ENCODE results near the gene SHISA9.

SHISA9 gene

DNA sequence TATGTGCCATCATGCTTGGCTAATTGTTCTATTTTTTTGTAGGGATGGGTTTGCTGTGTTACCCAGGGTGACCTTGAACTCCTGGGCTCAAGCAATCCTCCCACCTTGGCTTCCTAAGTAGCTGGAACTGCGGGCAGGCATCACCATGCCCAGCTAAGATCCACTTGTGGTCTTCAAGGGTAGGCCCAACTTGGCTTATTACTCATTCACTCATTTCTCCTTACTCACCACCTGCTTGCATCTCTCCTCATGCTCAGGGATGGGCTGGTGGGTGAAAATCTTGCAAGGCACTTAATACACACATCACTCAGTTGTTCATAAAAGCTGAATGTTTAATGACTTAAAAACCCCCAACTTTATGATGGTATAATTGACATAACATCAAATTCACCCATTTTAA, 207.8 kb downstream of the SHISA9 start:
- 90% methylated on average over 1 of the region's 1 CpG for WGBS
- H3K9me3 ChIP-seq (ENCODE audit: control insufficient read depth, low read length): peaks cover 4% of the 10 kb centered on the region

DNA sequence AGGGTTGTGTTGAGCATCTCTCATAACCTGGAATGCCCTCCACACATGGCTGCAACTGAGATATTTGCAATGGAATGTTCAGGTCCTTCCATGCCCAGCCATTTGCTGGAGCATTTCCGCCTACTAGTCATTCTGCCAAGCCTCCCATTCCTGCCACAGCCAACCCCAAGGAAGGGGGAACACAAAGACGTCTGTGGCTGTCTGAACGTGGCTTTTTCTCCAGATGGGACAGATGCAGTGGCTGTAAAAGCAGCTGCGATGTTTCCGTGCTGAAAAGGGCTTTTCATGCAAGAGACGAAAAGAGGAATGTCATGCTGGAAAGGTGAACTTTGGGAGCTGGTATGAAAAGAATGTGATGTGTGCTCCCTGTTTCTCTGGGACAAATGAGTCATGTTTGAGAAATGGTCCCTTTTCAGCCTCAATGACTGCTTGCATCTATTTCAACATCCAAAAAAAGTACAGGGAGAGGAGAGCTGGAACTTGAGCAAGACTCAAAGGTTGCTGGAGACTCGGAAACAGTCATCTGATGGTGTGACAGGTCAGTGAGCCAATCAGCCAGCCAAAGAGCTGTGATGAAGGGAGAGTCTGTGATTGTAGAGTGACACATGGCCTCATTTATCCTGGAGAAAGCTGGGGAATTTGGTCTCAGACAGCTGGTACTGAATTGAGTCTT, 208.9 kb downstream of the SHISA9 start:
- Histone ChIP-seq H3K18ac (ENCODE audit: low read depth in 1 of 2, low read length in 2 of 2) (no peak overlapping the region), H3K79me1 (replicated peaks; ENCODE audit: low read length, poor library complexity, severe bottlenecking) (no peaks in the 10 kb centered on the region), H3K4me3 (ENCODE audit: insufficient read depth in 1 of 2, low read depth in 1 of 2, low read length in 2 of 2) (no peak overlapping the region), H2BK15ac (ENCODE audit: low read depth, poor library complexity, severe bottlenecking) (no peak overlapping the region), H3K9ac (ENCODE audit: low read length) (no peak overlapping the region), H3K36me3 (ENCODE audit: control insufficient read depth in 1 of 2, insufficient read depth in 2 of 2, low read depth in 1 of 2, low read length in 2 of 2) (no peaks in the 10 kb centered on the region), H3K4me2 (ENCODE audit: low read length, poor library complexity, severe bottlenecking) (peak overlapping the region; percentile 32), H2BK12ac (ENCODE audit: low read length in 2 of 2) (no peak overlapping the region), H2AK5ac (ENCODE audit: low read length, severe bottlenecking) (no peak overlapping the region), H3K4me1 (ENCODE audit: control insufficient read depth, insufficient read depth, low read depth, low read length) (peaks cover 5% of the 10 kb centered on the region), H2AFZ (ENCODE audit: low read depth, low read length) (peak overlapping the region; percentile 53), H3K23ac (ENCODE audit: low read length in 2 of 2) (no peak overlapping the region), H4K8ac (ENCODE audit: low read length) (no peak overlapping the region), H3K27me3 (ENCODE audit: control insufficient read depth in 1 of 2, insufficient read depth in 1 of 2, low read length in 2 of 2) (no peaks in the 10 kb centered on the region), H2BK120ac (ENCODE audit: low read depth, low read length) (no peak overlapping the region), H2BK5ac (ENCODE audit: low read depth, low read length, poor library complexity, severe bottlenecking) (peak overlapping the region; percentile 49), H3K27ac (ENCODE audit: low read length, poor library complexity, severe bottlenecking) (peak overlapping the region; percentile 97), H4K91ac (ENCODE audit: low read length) (no peak overlapping the region), H3K4ac (ENCODE audit: low read depth in 1 of 2, low read length in 2 of 2) (no peak overlapping the region), H3K14ac (ENCODE audit: low read length in 2 of 2) (no peak overlapping the region), H3K9me3 (ENCODE audit: control insufficient read depth, low read length) (no peaks in the 10 kb centered on the region)
- WGBS: 31% methylated on average over 7 of the region's 7 CpGs
- DNase-seq: peak; percentile 71

More for the DNA sequence above, 207.8 kb downstream of the SHISA9 start:
- Histone ChIP-seq H2BK12ac (ENCODE audit: low read length in 2 of 2) (no peak overlapping the region), H3K27ac (ENCODE audit: low read length, poor library complexity, severe bottlenecking) (peak overlapping the region; percentile 3), H3K79me1 (replicated peaks; ENCODE audit: low read length, poor library complexity, severe bottlenecking) (no peaks in the 10 kb centered on the region), H3K23ac (ENCODE audit: low read length in 2 of 2) (no peak overlapping the region), H3K4me3 (ENCODE audit: insufficient read depth in 1 of 2, low read depth in 1 of 2, low read length in 2 of 2) (no peak overlapping the region), H3K14ac (ENCODE audit: low read length in 2 of 2) (no peak overlapping the region), H2AFZ (ENCODE audit: low read depth, low read length) (no peak overlapping the region), H3K4ac (ENCODE audit: low read depth in 1 of 2, low read length in 2 of 2) (no peak overlapping the region), H2BK120ac (ENCODE audit: low read depth, low read length) (no peak overlapping the region), H3K4me1 (ENCODE audit: control insufficient read depth, insufficient read depth, low read depth, low read length) (peaks cover 5% of the 10 kb centered on the region), H2BK15ac (ENCODE audit: low read depth, poor library complexity, severe bottlenecking) (no peak overlapping the region), H4K91ac (ENCODE audit: low read length) (no peak overlapping the region), H4K8ac (ENCODE audit: low read length) (no peak overlapping the region), H2AK5ac (ENCODE audit: low read length, severe bottlenecking) (peak overlapping the region; percentile 67), H3K4me2 (ENCODE audit: low read length, poor library complexity, severe bottlenecking) (no peak overlapping the region), H3K36me3 (ENCODE audit: control insufficient read depth in 1 of 2, insufficient read depth in 2 of 2, low read depth in 1 of 2, low read length in 2 of 2) (no peaks in the 10 kb centered on the region), H3K27me3 (ENCODE audit: control insufficient read depth in 1 of 2, insufficient read depth in 1 of 2, low read length in 2 of 2) (no peaks in the 10 kb centered on the region), H3K9ac (ENCODE audit: low read length) (no peak overlapping the region), H3K18ac (ENCODE audit: low read depth in 1 of 2, low read length in 2 of 2) (no peak overlapping the region), H2BK5ac (ENCODE audit: low read depth, low read length, poor library complexity, severe bottlenecking) (no peak overlapping the region)
- DNase-seq: no peak

DNA sequence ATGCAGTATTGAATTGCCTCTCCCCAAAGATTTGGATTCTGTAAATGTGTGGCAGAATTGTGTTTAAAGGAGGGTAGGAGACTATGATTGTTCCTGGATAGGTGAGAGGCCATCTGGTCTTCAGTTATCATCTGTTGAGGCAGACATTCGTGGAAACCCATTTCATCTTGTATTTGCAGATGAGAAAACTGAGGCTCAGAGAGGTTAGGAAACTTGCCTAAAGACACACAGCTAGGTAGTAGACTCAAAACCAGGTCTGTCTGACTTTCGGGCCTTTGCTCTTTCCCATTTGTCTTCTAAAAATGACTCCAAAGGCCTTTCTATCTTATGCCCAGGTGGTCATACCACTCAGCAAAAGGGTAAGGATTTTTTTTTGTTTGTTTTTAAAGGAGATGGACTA, 210.3 kb downstream of the SHISA9 start:
- Histone ChIP-seq H2AFZ (ENCODE audit: low read depth, low read length) (no peak overlapping the region), H3K4me2 (ENCODE audit: low read length, poor library complexity, severe bottlenecking) (no peak overlapping the region), H4K8ac (ENCODE audit: low read length) (no peak overlapping the region), H3K27me3 (ENCODE audit: control insufficient read depth in 1 of 2, insufficient read depth in 1 of 2, low read length in 2 of 2) (no peaks in the 10 kb centered on the region), H2BK120ac (ENCODE audit: low read depth, low read length) (no peak overlapping the region), H3K9me3 (ENCODE audit: control insufficient read depth, low read length) (no peaks in the 10 kb centered on the region), H3K36me3 (ENCODE audit: control insufficient read depth in 1 of 2, insufficient read depth in 2 of 2, low read depth in 1 of 2, low read length in 2 of 2) (no peaks in the 10 kb centered on the region), H4K91ac (ENCODE audit: low read length) (no peak overlapping the region), H2AK5ac (ENCODE audit: low read length, severe bottlenecking) (peak overlapping the region; percentile 84), H3K18ac (ENCODE audit: low read depth in 1 of 2, low read length in 2 of 2) (no peak overlapping the region), H3K27ac (ENCODE audit: low read length, poor library complexity, severe bottlenecking) (peak overlapping the region; percentile 65), H3K79me1 (replicated peaks; ENCODE audit: low read length, poor library complexity, severe bottlenecking) (no peaks in the 10 kb centered on the region), H3K4me3 (ENCODE audit: insufficient read depth in 1 of 2, low read depth in 1 of 2, low read length in 2 of 2) (no peak overlapping the region), H3K23ac (ENCODE audit: low read length in 2 of 2) (no peak overlapping the region), H2BK5ac (ENCODE audit: low read depth, low read length, poor library complexity, severe bottlenecking) (peak overlapping the region; percentile 9), H3K4me1 (ENCODE audit: control insufficient read depth, insufficient read depth, low read depth, low read length) (peaks cover 5% of the 10 kb centered on the region), H3K4ac (ENCODE audit: low read depth in 1 of 2, low read length in 2 of 2) (no peak overlapping the region), H3K14ac (ENCODE audit: low read length in 2 of 2) (no peak overlapping the region), H2BK12ac (ENCODE audit: low read length in 2 of 2) (no peak overlapping the region), H3K9ac (ENCODE audit: low read length) (no peak overlapping the region), H2BK15ac (ENCODE audit: low read depth, poor library complexity, severe bottlenecking) (no peak overlapping the region)
- no peak for DNase-seq
- 37% methylated on average over 2 of the region's 2 CpGs for WGBS

DNA sequence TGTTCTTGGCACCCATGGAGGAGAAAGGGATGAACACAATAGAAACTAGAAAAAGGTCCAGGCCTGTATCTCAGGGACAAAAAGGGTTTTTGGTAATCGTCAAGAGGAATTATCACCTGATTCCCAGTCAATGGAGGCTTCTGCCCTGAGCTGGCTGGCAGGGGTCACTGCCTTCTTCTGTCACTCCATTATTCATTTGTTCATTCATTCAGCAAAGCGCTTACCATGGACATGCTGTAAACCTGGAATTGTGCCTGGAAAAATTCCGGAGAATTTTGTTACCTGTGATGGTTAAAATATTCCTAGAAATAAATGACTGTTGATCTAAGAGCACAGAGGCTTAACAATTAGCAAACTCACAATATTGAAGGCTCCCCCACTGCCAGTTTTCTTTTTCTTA, 212.3 kb downstream of the SHISA9 start:
- H3K14ac ChIP-seq (ENCODE audit: low read length in 2 of 2): no peak overlapping the region
- H3K4me1 ChIP-seq (ENCODE audit: control insufficient read depth, insufficient read depth, low read depth, low read length): peaks cover 5% of the 10 kb centered on the region
- no peaks in the 10 kb centered on the region for H3K9me3 ChIP-seq (ENCODE audit: control insufficient read depth, low read length)
- no peaks in the 10 kb centered on the region for H3K79me1 ChIP-seq (replicated peaks; ENCODE audit: low read length, poor library complexity, severe bottlenecking)
- no peak overlapping the region for H4K8ac ChIP-seq (ENCODE audit: low read length)
- no peak overlapping the region for H3K9ac ChIP-seq (ENCODE audit: low read length)
- H3K27me3 ChIP-seq (ENCODE audit: control insufficient read depth in 1 of 2, insufficient read depth in 1 of 2, low read length in 2 of 2): no peaks in the 10 kb centered on the region
- no peak overlapping the region for H3K23ac ChIP-seq (ENCODE audit: low read length in 2 of 2)
- no peak overlapping the region for H2BK12ac ChIP-seq (ENCODE audit: low read length in 2 of 2)
- H3K36me3 ChIP-seq (ENCODE audit: control insufficient read depth in 1 of 2, insufficient read depth in 2 of 2, low read depth in 1 of 2, low read length in 2 of 2): no peaks in the 10 kb centered on the region
- no peak overlapping the region for H2BK5ac ChIP-seq (ENCODE audit: low read depth, low read length, poor library complexity, severe bottlenecking)
- DNase-seq: no peak
- no peak overlapping the region for H3K18ac ChIP-seq (ENCODE audit: low read depth in 1 of 2, low read length in 2 of 2)
- no peak overlapping the region for H2BK120ac ChIP-seq (ENCODE audit: low read depth, low read length)
- no peak overlapping the region for H3K4me3 ChIP-seq (ENCODE audit: insufficient read depth in 1 of 2, low read depth in 1 of 2, low read length in 2 of 2)
- H2BK15ac ChIP-seq (ENCODE audit: low read depth, poor library complexity, severe bottlenecking): no peak overlapping the region
- H3K27ac ChIP-seq (ENCODE audit: low read length, poor library complexity, severe bottlenecking): no peak overlapping the region
- no peak overlapping the region for H3K4ac ChIP-seq (ENCODE audit: low read depth in 1 of 2, low read length in 2 of 2)
- H4K91ac ChIP-seq (ENCODE audit: low read length): no peak overlapping the region
- no peak overlapping the region for H2AFZ ChIP-seq (ENCODE audit: low read depth, low read length)
- H2AK5ac ChIP-seq (ENCODE audit: low read length, severe bottlenecking): peak overlapping the region; percentile 22
- 89% methylated on average over 1 of the region's 3 CpGs for WGBS
- no peak overlapping the region for H3K4me2 ChIP-seq (ENCODE audit: low read length, poor library complexity, severe bottlenecking)

Measured in mesenchymal stem cell (in vitro differentiated cells and primary cell).